HL-60/S4 treated with phorbol 12-myristate 13-acetate at 8.2 ng/mL for 4 days and 3 days (cell line): ENCODE data around the gene CFAP251.

Experiments used
- in situ Hi-C: fragments of 300-500 bp; cut with MboI; formaldehyde crosslinking; loops from 2 replicates; pipeline ENCODE4 v1.15.0; 2022; ENCODE audit warnings: low sequenced_read_pairs

The CFAP251 gene

GRCh38 chr12:121939992-121940766 lies 21.8 kb downstream of the CFAP251 start:
- in situ Hi-C loops = no loop called here

GRCh38 chr12:121942145-121942718 lies 23.8 kb downstream of the CFAP251 start:
- in situ Hi-C loops = no loop called here

GRCh38 chr12:121943926-121944325 lies 25.5 kb downstream of the CFAP251 start:
- in situ Hi-C loops = no loop called here

- in situ Hi-C loops = no loop called here
Observed at GRCh38 chr12:121946313-121947025, 28.1 kb downstream of the CFAP251 start.

GRCh38 chr12:121947981-121948380 lies 29.6 kb downstream of the CFAP251 start:
- in situ Hi-C loops = no loop called here

- in situ Hi-C loops = no loop called here
Observed at GRCh38 chr12:121949648-121950397, 31.4 kb downstream of the CFAP251 start.

GRCh38 chr12:121953117-121953692 lies 34.8 kb downstream of the CFAP251 start:
- in situ Hi-C loops = no loop called here

- in situ Hi-C loops = no loop called here
Observed at GRCh38 chr12:121953695-121954094, 35.3 kb downstream of the CFAP251 start.

GRCh38 chr12:121955258-121956237 lies 37.2 kb downstream of the CFAP251 start:
- in situ Hi-C loops = no loop called here

- in situ Hi-C loops = no loop called here
Observed at GRCh38 chr12:121957861-121958515, 39.6 kb downstream of the CFAP251 start.

GRCh38 chr12:121958541-121959240 lies 40.3 kb downstream of the CFAP251 start:
- in situ Hi-C loops = no loop called here

GRCh38 chr12:121960541-121960940 lies 42.1 kb downstream of the CFAP251 start:
- in situ Hi-C loops = no loop called here

GRCh38 chr12:121961195-121961879 lies 42.9 kb downstream of the CFAP251 start:
- in situ Hi-C loops = no loop called here

GRCh38 chr12:121963341-121964018 lies 45.1 kb downstream of the CFAP251 start:
- in situ Hi-C loops = no loop called here

- in situ Hi-C loops = no loop called here
Observed at GRCh38 chr12:121964813-121965643, 46.6 kb downstream of the CFAP251 start.

GRCh38 chr12:121966959-121967358 lies 48.6 kb downstream of the CFAP251 start:
- in situ Hi-C loops = no loop called here

- in situ Hi-C loops = no loop called here
Observed at GRCh38 chr12:121968876-121969275, 50.5 kb downstream of the CFAP251 start.
